H9 (cell line): ENCODE data around the gene CALN1. TPM values are rescaled to one million over a fixed set of nuclear protein-coding genes. Genes with fewer than 3 reads are reported as not detected.

ENCODE experiments used
- DNase-seq: peaks from one replicate; pipeline ENCODE4 v3.0.0-alpha.2; 2017
- H2AFZ ChIP-seq: one replicate; pipeline ENCODE4 v1.6.1; 2013; ENCODE audit warnings: mild to moderate bottlenecking, low read length, control low read depth, moderate library complexity
- H2AK5ac ChIP-seq: 2 replicates; pipeline ENCODE4 v1.6.1; 2013; ENCODE audit warnings: low read length, control low read depth, mixed read lengths; ENCODE audit not compliant: insufficient read length
- H2BK120ac ChIP-seq: one replicate; pipeline ENCODE4 v1.6.1; 2013; ENCODE audit warnings: low read depth, mild to moderate bottlenecking, low read length, control low read depth, inconsistent platforms; ENCODE audit not compliant: poor library complexity, severe bottlenecking
- H2BK12ac ChIP-seq: 2 replicates; pipeline ENCODE4 v1.6.1; 2013; ENCODE audit warnings: low read length, control low read depth, mixed read lengths, low read depth; ENCODE audit not compliant: insufficient read length
- H2BK15ac ChIP-seq: 2 replicates; pipeline ENCODE4 v1.6.1; 2013; ENCODE audit warnings: low read depth, low read length, control low read depth
- H2BK20ac ChIP-seq: one replicate; pipeline ENCODE4 v1.6.1; 2013; ENCODE audit warnings: low read depth, mild to moderate bottlenecking, low read length, control low read depth, inconsistent platforms; ENCODE audit not compliant: poor library complexity, severe bottlenecking
- H2BK5ac ChIP-seq: 2 replicates; pipeline ENCODE4 v1.6.1; 2013; ENCODE audit warnings: low read length, control low read depth, mixed read lengths; ENCODE audit not compliant: insufficient read length
- H3K14ac ChIP-seq: 2 replicates; pipeline ENCODE4 v1.6.1; 2013; ENCODE audit warnings: low read length, control low read depth; ENCODE audit not compliant: insufficient read depth
- H3K18ac ChIP-seq: 2 replicates; pipeline ENCODE4 v1.6.1; 2013; ENCODE audit warnings: low read depth, mild to moderate bottlenecking, mixed read lengths, low read length, control low read depth; ENCODE audit not compliant: insufficient read length
- H3K23ac ChIP-seq: 2 replicates; pipeline ENCODE4 v1.6.1; 2013; ENCODE audit warnings: low read length, control low read depth, mixed read lengths, low read depth; ENCODE audit not compliant: insufficient read length
- H3K23me2 ChIP-seq: 2 replicates; pipeline ENCODE4 v1.6.1; 2013; ENCODE audit warnings: low read depth, mild to moderate bottlenecking, mixed read lengths, low read length, control low read depth; ENCODE audit not compliant: insufficient read length, poor library complexity, severe bottlenecking
- H3K27ac ChIP-seq: 2 replicates; pipeline ENCODE4 v1.5.1; 2013; ENCODE audit warnings: low read length, control low read depth, mixed read lengths, low read depth; ENCODE audit not compliant: insufficient read length
- H3K27me3 ChIP-seq: 2 replicates; pipeline ENCODE4 v1.6.1; 2013; ENCODE audit warnings: low read length, control low read depth, inconsistent platforms; ENCODE audit not compliant: insufficient read depth
- H3K4ac ChIP-seq: 2 replicates; pipeline ENCODE4 v1.6.1; 2013; ENCODE audit warnings: low read depth, mild to moderate bottlenecking, control low read depth, inconsistent platforms, low read length, moderate library complexity
- H3K4me1 ChIP-seq: 2 replicates; pipeline ENCODE4 v1.6.1; 2013; ENCODE audit warnings: low read length, control low read depth, inconsistent platforms; ENCODE audit not compliant: insufficient read depth
- H3K4me2 ChIP-seq: 2 replicates; pipeline ENCODE4 v1.6.1; 2013; ENCODE audit warnings: low read length, control low read depth, mixed read lengths; ENCODE audit not compliant: insufficient read length, insufficient read depth
- H3K56ac ChIP-seq: 2 replicates; pipeline ENCODE4 v1.6.1; 2013; ENCODE audit warnings: low read depth, mild to moderate bottlenecking, mixed read lengths, low read length, control low read depth; ENCODE audit not compliant: insufficient read length
- H3K79me1 ChIP-seq: 2 replicates; pipeline ENCODE4 v1.6.1; 2013; ENCODE audit warnings: low read depth, mild to moderate bottlenecking, moderate library complexity, low read length, control low read depth, inconsistent platforms; ENCODE audit not compliant: insufficient read depth, poor library complexity, severe bottlenecking
- H3K79me2 ChIP-seq: 2 replicates; pipeline ENCODE4 v1.6.1; 2013; ENCODE audit warnings: low read length, control low read depth, inconsistent platforms; ENCODE audit not compliant: insufficient read depth
- H3K9ac ChIP-seq: 2 replicates; pipeline ENCODE4 v1.6.1; 2013; ENCODE audit warnings: low read length, control low read depth, mixed read lengths; ENCODE audit not compliant: insufficient read length; ENCODE audit errors: extremely low read depth
- H3K9me3 ChIP-seq: one replicate; pipeline ENCODE4 v1.6.1; 2013; ENCODE audit warnings: low read depth, low read length, inconsistent platforms; ENCODE audit not compliant: control insufficient read depth
- H3T11ph ChIP-seq: one replicate; pipeline ENCODE4 v1.6.1; 2013; ENCODE audit warnings: mild to moderate bottlenecking, low read length, control low read depth, inconsistent platforms
- H4K20me1 ChIP-seq: one replicate; pipeline ENCODE4 v1.6.1; 2013; ENCODE audit not compliant: control insufficient read depth, insufficient read length, insufficient read depth
- H4K5ac ChIP-seq: 2 replicates; pipeline ENCODE4 v1.6.1; 2013; ENCODE audit warnings: low read depth, mild to moderate bottlenecking, mixed read lengths, low read length, control low read depth; ENCODE audit not compliant: insufficient read length
- H4K8ac ChIP-seq: replicated peaks from 2 replicates; pipeline ENCODE4 v1.6.1; 2013; ENCODE audit warnings: low read length, control low read depth, mixed read lengths, low read depth; ENCODE audit not compliant: insufficient read length
- H4K91ac ChIP-seq: 2 replicates; pipeline ENCODE4 v1.6.1; 2013; ENCODE audit warnings: low read depth, mild to moderate bottlenecking, moderate library complexity, mixed read lengths, low read length, control low read depth; ENCODE audit not compliant: insufficient read length
- H3K27ac Mint-ChIP-seq, 3 experiments: 2 replicates in 2 of 3; 3 replicates in 1 of 3; pipeline ENCODE4 v1.8.0; 2020 to 2021; ENCODE audit warnings: mixed read lengths in 3 of 3, mild to moderate bottlenecking in 1 of 3, moderate library complexity in 1 of 3
- H3K27me3 Mint-ChIP-seq: 2 replicates; pipeline ENCODE4 v1.8.0; 2021; ENCODE audit warnings: low read depth, mild to moderate bottlenecking, moderate library complexity, mixed read lengths
- H3K36me3 Mint-ChIP-seq, 3 experiments: 2 replicates in 2 of 3; 3 replicates in 1 of 3; pipeline ENCODE4 v1.8.0; 2020 to 2021; ENCODE audit warnings: low read depth in 3 of 3, mixed read lengths in 3 of 3; ENCODE audit not compliant: insufficient read depth in 1 of 3
- H3K4me1 Mint-ChIP-seq, 2 experiments: 2 replicates each; pipeline ENCODE4 v1.8.0; 2020; ENCODE audit warnings: mixed read lengths in 2 of 2
- H3K4me3 Mint-ChIP-seq, 2 experiments: 2 replicates in 1 of 2; 3 replicates in 1 of 2; pipeline ENCODE4 v1.8.0; 2020 to 2021; ENCODE audit warnings: mild to moderate bottlenecking in 2 of 2, mixed read lengths in 2 of 2, moderate library complexity in 1 of 2
- H3K9me3 Mint-ChIP-seq, 2 experiments: 2 replicates in 1 of 2; 3 replicates in 1 of 2; pipeline ENCODE4 v1.8.0; 2020; ENCODE audit warnings: mild to moderate bottlenecking in 2 of 2, mixed read lengths in 2 of 2, moderate library complexity in 1 of 2
- CTCF ChIP-seq: fragments of 200-600 bp; sonication (generic); conservative IDR thresholded peaks from 3 replicates; pipeline ENCODE4 v1.8.0; 2021; ENCODE audit warnings: antibody characterized with exemption, mild to moderate bottlenecking
- WGBS: extraction: QIAGEN DNeasy Blood & Tissue Kit; methylation state at CpG from one replicate; pipeline ENCODE4 v1.1.7; 2013; ENCODE audit warnings: missing lambda C conversion rate, low lambda C conversion rate, mixed read lengths; ENCODE audit not compliant: insufficient read length; ENCODE audit errors: extremely low coverage; 5-methylcytosine and 5-hydroxymethylcytosine counted together
- total RNA-seq: library from RNA; stranded (reverse); gene quantifications from 2 replicates; pipeline ENCODE4 v1.2.1, GENCODE V29; 2021

Gene CALN1
- total RNA-seq, 1 experiment from 2014 or later = 2.8 TPM

- Histone ChIP-seq H2AFZ (no peak overlapping the region), H2BK15ac (no peak overlapping the region), H2BK5ac (no peak overlapping the region), H3K14ac (no peak overlapping the region), H3K18ac (no peak overlapping the region), H3K23me2 (no peaks in the 10 kb centered on the region), H2BK12ac (no peak overlapping the region), H3K27me3 (no peaks in the 10 kb centered on the region), H3K9ac (no peak overlapping the region), H2AK5ac (no peak overlapping the region), H3T11ph (no peak overlapping the region), H3K23ac (no peak overlapping the region), H3K27ac (no peak overlapping the region), H2BK120ac (no peak overlapping the region), H4K91ac (no peak overlapping the region), H3K4me2 (no peak overlapping the region), H4K8ac (no peak overlapping the region), H3K9me3 (no peaks in the 10 kb centered on the region), H3K4me1 (no peaks in the 10 kb centered on the region), H4K5ac (no peak overlapping the region), H4K20me1 (peaks cover 2% of the 10 kb centered on the region), H3K56ac (no peak overlapping the region), H2BK20ac (no peak overlapping the region), H3K79me1 (no peaks in the 10 kb centered on the region), H3K79me2 (no peaks in the 10 kb centered on the region), H3K4ac (no peak overlapping the region)
- no peak for TF ChIP-seq CTCF
- no peaks in the 10 kb centered on the region for H3K9me3 Mint-ChIP-seq
- H3K4me3 Mint-ChIP-seq = no peak overlapping the region
- H3K27ac Mint-ChIP-seq = no peak overlapping the region
- H3K4me1 Mint-ChIP-seq = no peaks in the 10 kb centered on the region
- no CpG with 5 or more reads among the region's 5 CpGs for WGBS
- H3K27me3 Mint-ChIP-seq = peaks cover 2% of the 10 kb centered on the region; the same call in 1 of the 2 replicates
- DNase-seq = no peak
- H3K36me3 Mint-ChIP-seq = no peaks in the 10 kb centered on the region
These were observed 476.5 kb downstream of the CALN1 start for GRCh38 chr7:71935674-71936073.
